Mesenchymal stem cell (in vitro differentiated cells and primary cell): ENCODE measurements around the gene ZC3H4.

Experiments used
- DNase-seq: peaks from one replicate; pipeline ENCODE4 v3.0.0-alpha.2; 2013
- H2AFZ ChIP-seq: one replicate; pipeline ENCODE4 v1.6.1; 2013; ENCODE audit warnings: low read depth, mild to moderate bottlenecking, control low read depth, inconsistent platforms, low read length, moderate library complexity
- H2AK5ac ChIP-seq: 2 replicates; pipeline ENCODE4 v1.6.1; 2013; ENCODE audit warnings: low read length, moderate library complexity, mild to moderate bottlenecking, inconsistent platforms; ENCODE audit not compliant: severe bottlenecking
- H2BK120ac ChIP-seq: one replicate; pipeline ENCODE4 v1.6.1; 2013; ENCODE audit warnings: low read depth, mild to moderate bottlenecking, inconsistent platforms, low read length, moderate library complexity
- H2BK12ac ChIP-seq, 2 experiments: one replicate each; pipeline ENCODE4 v1.6.1; 2013; ENCODE audit warnings: inconsistent platforms in 2 of 2, low read length in 2 of 2, mild to moderate bottlenecking in 2 of 2, moderate library complexity in 2 of 2, control low read depth in 1 of 2
- H2BK15ac ChIP-seq: one replicate; pipeline ENCODE4 v1.6.1; 2013; ENCODE audit warnings: mild to moderate bottlenecking, low read depth, inconsistent platforms; ENCODE audit not compliant: poor library complexity, severe bottlenecking
- H2BK5ac ChIP-seq: 2 replicates; pipeline ENCODE4 v1.6.1; 2013; ENCODE audit warnings: low read depth, mild to moderate bottlenecking, low read length, control low read depth, inconsistent platforms; ENCODE audit not compliant: poor library complexity, severe bottlenecking
- H3K14ac ChIP-seq, 2 experiments: one replicate each; pipeline ENCODE4 v1.6.1; 2013; ENCODE audit warnings: inconsistent platforms in 2 of 2, low read length in 2 of 2, control low read depth in 1 of 2, mild to moderate bottlenecking in 1 of 2, moderate library complexity in 1 of 2
- H3K18ac ChIP-seq, 2 experiments: one replicate each; pipeline ENCODE4 v1.6.1; 2013; ENCODE audit warnings: inconsistent platforms in 2 of 2, low read length in 2 of 2, control low read depth in 1 of 2, low read depth in 1 of 2, mild to moderate bottlenecking in 1 of 2
- H3K23ac ChIP-seq, 2 experiments: one replicate each; pipeline ENCODE4 v1.6.1; 2013; ENCODE audit warnings: inconsistent platforms in 2 of 2, low read length in 2 of 2, mild to moderate bottlenecking in 2 of 2, moderate library complexity in 2 of 2, control low read depth in 1 of 2
- H3K27ac ChIP-seq: 2 replicates; pipeline ENCODE4 v1.5.1; 2013; ENCODE audit warnings: mild to moderate bottlenecking, moderate library complexity, low read length, control low read depth, inconsistent platforms; ENCODE audit not compliant: poor library complexity, severe bottlenecking
- H3K27me3 ChIP-seq, 2 experiments: 2 replicates each; pipeline versions ENCODE4 v1.6.1 to v1.7.0; 2013; ENCODE audit warnings: low read length in 2 of 2, mild to moderate bottlenecking in 2 of 2, moderate library complexity in 2 of 2, control low read depth in 1 of 2, inconsistent platforms in 1 of 2; ENCODE audit not compliant: control insufficient read depth in 1 of 2, insufficient read depth in 1 of 2
- H3K36me3 ChIP-seq, 2 experiments: 2 replicates each; pipeline versions ENCODE4 v1.6.1 to v1.7.0; 2013; ENCODE audit warnings: low read length in 2 of 2, control low read depth in 1 of 2, inconsistent platforms in 1 of 2, low read depth in 1 of 2, mild to moderate bottlenecking in 1 of 2; ENCODE audit not compliant: insufficient read depth in 2 of 2, control insufficient read depth in 1 of 2
- H3K4ac ChIP-seq, 2 experiments: one replicate each; pipeline ENCODE4 v1.6.1; 2013; ENCODE audit warnings: inconsistent platforms in 2 of 2, low read length in 2 of 2, mild to moderate bottlenecking in 2 of 2, moderate library complexity in 2 of 2, control low read depth in 1 of 2, low read depth in 1 of 2
- H3K4me1 ChIP-seq: 2 replicates; pipeline ENCODE4 v1.6.1; 2013; ENCODE audit warnings: low read depth, low read length, control low read depth; ENCODE audit not compliant: control insufficient read depth, insufficient read depth
- H3K4me2 ChIP-seq: 2 replicates; pipeline ENCODE4 v1.6.1; 2013; ENCODE audit warnings: low read length, mild to moderate bottlenecking, inconsistent platforms; ENCODE audit not compliant: poor library complexity, severe bottlenecking
- H3K4me3 ChIP-seq, 2 experiments: 2 replicates each; pipeline versions ENCODE4 v1.5.1 to v1.7.0; 2013; ENCODE audit warnings: low read length in 2 of 2, mild to moderate bottlenecking in 2 of 2, control low read depth in 1 of 2, low read depth in 1 of 2; ENCODE audit not compliant: insufficient read depth in 1 of 2
- H3K79me1 ChIP-seq: replicated peaks from 2 replicates; pipeline ENCODE4 v1.6.1; 2013; ENCODE audit warnings: mild to moderate bottlenecking, control low read depth, low read length, inconsistent platforms; ENCODE audit not compliant: poor library complexity, severe bottlenecking
- H3K9ac ChIP-seq: 2 replicates; pipeline ENCODE4 v1.7.0; 2013; ENCODE audit warnings: mild to moderate bottlenecking, low read length, moderate library complexity
- H3K9me3 ChIP-seq: 2 replicates; pipeline ENCODE4 v1.7.0; 2013; ENCODE audit warnings: mild to moderate bottlenecking, low read length; ENCODE audit not compliant: control insufficient read depth
- H4K8ac ChIP-seq: one replicate; pipeline ENCODE4 v1.6.1; 2013; ENCODE audit warnings: inconsistent platforms, mild to moderate bottlenecking, low read length, moderate library complexity
- H4K91ac ChIP-seq: one replicate; pipeline ENCODE4 v1.6.1; 2013; ENCODE audit warnings: mild to moderate bottlenecking, low read length, inconsistent platforms
- WGBS: methylation state at CpG from one replicate; pipeline ENCODE4 v1.1.7; 2013; ENCODE audit warnings: mixed read lengths; 5-methylcytosine and 5-hydroxymethylcytosine counted together

The ZC3H4 gene

DNA sequence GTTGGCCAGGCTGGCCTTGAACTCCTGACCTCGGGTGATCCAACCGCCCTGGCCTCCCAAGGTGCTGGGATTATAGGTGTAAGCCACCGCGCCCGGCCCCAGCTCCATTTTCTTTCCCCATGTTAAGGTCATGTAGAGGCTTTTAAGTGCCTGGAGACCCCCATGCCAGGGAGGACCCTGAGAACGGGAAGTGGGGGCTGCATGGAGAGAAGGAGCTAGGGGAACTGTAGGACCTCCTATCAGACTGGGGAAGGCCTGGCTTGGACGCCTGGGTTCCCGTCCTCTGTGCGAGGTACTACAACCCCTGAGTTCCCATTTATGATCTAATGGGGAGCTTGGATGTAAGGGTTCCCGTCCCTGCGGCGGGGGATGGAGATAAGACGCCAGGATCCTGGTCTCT, 94.7 kb downstream of the ZC3H4 start:
- H4K91ac ChIP-seq = no peak overlapping the region
- no peak overlapping the region for H3K9ac ChIP-seq
- peaks cover 38 to 46% of the 10 kb centered on the region in 2 experiments for H3K27me3 ChIP-seq
- no peaks in the 10 kb centered on the region for H3K36me3 ChIP-seq
- no peak overlapping the region for H3K27ac ChIP-seq
- no peak overlapping the region for H4K8ac ChIP-seq
- WGBS = 68% methylated on average over 13 of the region's 13 CpGs
- DNase-seq = no peak
- no peak overlapping the region for H2AFZ ChIP-seq
- no peaks in the 10 kb centered on the region for H3K9me3 ChIP-seq
- no peak overlapping the region for H2BK5ac ChIP-seq
- no peak overlapping the region for H3K4me2 ChIP-seq
- no peak overlapping the region for H3K4me3 ChIP-seq
- H3K23ac ChIP-seq = no peak overlapping the region
- H2BK12ac ChIP-seq = no peak overlapping the region
- H3K18ac ChIP-seq = no peak overlapping the region
- no peak overlapping the region for H2BK120ac ChIP-seq
- H3K79me1 ChIP-seq = no peaks in the 10 kb centered on the region
- peaks cover 31% of the 10 kb centered on the region for H3K4me1 ChIP-seq
- no peak overlapping the region for H3K4ac ChIP-seq
- H2BK15ac ChIP-seq = no peak overlapping the region
- no peak overlapping the region for H3K14ac ChIP-seq
- H2AK5ac ChIP-seq = no peak overlapping the region
